HepG2 (cell line): ENCODE results near the gene OBSL1. TPM values are rescaled to one million over a fixed set of nuclear protein-coding genes. Genes with fewer than 3 reads are reported as not detected.

ENCODE experiments used
- CBX5 ChIP-seq: sonication (generic); formaldehyde crosslinking; IDR thresholded peaks from 2 replicates; pipeline ENCODE4 v1.4.0; 2020; ENCODE audit warnings: missing genetic modification reagents, borderline replicate concordance
- CC2D1A ChIP-seq: sonication (generic); formaldehyde crosslinking; IDR thresholded peaks from 2 replicates; pipeline ENCODE4 v1.8.1; 2023; ENCODE audit warnings: mild to moderate bottlenecking, missing genetic modification reagents
- CENPT ChIP-seq: sonication (generic); formaldehyde crosslinking; IDR thresholded peaks from 2 replicates; pipeline ENCODE4 v1.8.0; 2022; ENCODE audit warnings: low read depth, mild to moderate bottlenecking, moderate library complexity, missing genetic modification reagents
- ELF3 ChIP-seq: IDR thresholded peaks from 2 replicates; pipeline ENCODE4 v1.6.1; 2016; ENCODE audit warnings: missing genetic modification reagents, missing compliant biosample characterization
- HHEX ChIP-seq: IDR thresholded peaks from 2 replicates; pipeline ENCODE4 v1.6.1; 2016; ENCODE audit warnings: control low read depth
- ISL2 ChIP-seq: sonication (generic); formaldehyde crosslinking; IDR thresholded peaks from 2 replicates; pipeline ENCODE4 v1.5.0; 2020; ENCODE audit warnings: missing genetic modification reagents
- NCOA1 ChIP-seq: sonication (generic); formaldehyde crosslinking; IDR thresholded peaks from 2 replicates; pipeline ENCODE4 v1.9.0; 2021; ENCODE audit warnings: missing genetic modification reagents
- NFKB2 ChIP-seq: sonication (generic); formaldehyde crosslinking; IDR thresholded peaks from 2 replicates; pipeline ENCODE4 v1.4.0; 2020; ENCODE audit warnings: missing genetic modification reagents, borderline replicate concordance
- SATB2 ChIP-seq: sonication (generic); formaldehyde crosslinking; IDR thresholded peaks from 2 replicates; pipeline ENCODE4 v1.5.0; 2020; ENCODE audit warnings: missing genetic modification reagents
- SMAD3 ChIP-seq: sonication (generic); formaldehyde crosslinking; IDR thresholded peaks from 2 replicates; pipeline ENCODE4 v1.4.0; 2020; ENCODE audit warnings: missing genetic modification reagents
- SMC3 ChIP-seq: IDR thresholded peaks from 2 replicates; pipeline ENCODE4 v1.6.1; 2011; ENCODE audit warnings: low read length, improper control_type of control experiment
- SP4 ChIP-seq: sonication (generic); formaldehyde crosslinking; IDR thresholded peaks from 2 replicates; pipeline ENCODE4 v1.8.1; 2023; ENCODE audit warnings: mild to moderate bottlenecking, missing genetic modification reagents
- ZBTB38 ChIP-seq: sonication (generic); formaldehyde crosslinking; IDR thresholded peaks from 2 replicates; pipeline ENCODE4 v1.5.1; 2020; ENCODE audit warnings: mild to moderate bottlenecking, missing genetic modification reagents
- ZFY ChIP-seq: sonication (generic); formaldehyde crosslinking; IDR thresholded peaks from 2 replicates; pipeline ENCODE4 v1.4.0; 2020; ENCODE audit warnings: missing genetic modification reagents
- ZNF263 ChIP-seq: sonication (generic); formaldehyde crosslinking; IDR thresholded peaks from 2 replicates; pipeline ENCODE4 v1.4.0; 2020; ENCODE audit warnings: missing genetic modification reagents
- ZNF563 ChIP-seq: sonication (generic); formaldehyde crosslinking; IDR thresholded peaks from 2 replicates; pipeline ENCODE4 v1.8.0; 2022; ENCODE audit warnings: mild to moderate bottlenecking, moderate library complexity, missing genetic modification reagents
- ZNF674 ChIP-seq: sonication (generic); formaldehyde crosslinking; IDR thresholded peaks from 2 replicates; pipeline ENCODE4 v1.5.0; 2020; ENCODE audit warnings: low read depth, mild to moderate bottlenecking, missing genetic modification reagents
- ZNF766 ChIP-seq: sonication (generic); formaldehyde crosslinking; IDR thresholded peaks from 2 replicates; pipeline ENCODE4 v1.5.0; 2020; ENCODE audit warnings: missing genetic modification reagents, borderline replicate concordance
- ZNF782 ChIP-seq: sonication (generic); formaldehyde crosslinking; IDR thresholded peaks from 2 replicates; pipeline ENCODE4 v1.4.0; 2020; ENCODE audit warnings: missing genetic modification reagents, mild to moderate bottlenecking, borderline replicate concordance
- ZNF792 ChIP-seq: IDR thresholded peaks from 2 replicates; pipeline ENCODE4 v1.6.1; 2016
- polyA plus RNA-seq, 8 experiments: library from polyadenylated mRNA; depleted of rRNA in 3 of 8; stranded (reverse) in 7 of 8; unstranded in 1 of 8; fragments of >200 nt; fragmentation: Illumina TruSeq in 4 of 8; extraction: Trizol in 4 of 8; gene quantifications; 2 replicates each; pipeline versions ENCODE4 v1.2.1 to v1.2.3, GENCODE V29; 2011 to 2016; ENCODE audit warnings: low read depth in 4 of 8, missing spikeins in 1 of 8, mixed read lengths in 1 of 8; ENCODE audit not compliant: insufficient read depth in 1 of 8
- total RNA-seq, 5 experiments: library from RNA; depleted of rRNA; stranded (reverse); fragments of >200 nt; fragmentation: Illumina TruSeq; extraction: Trizol; gene quantifications; 2 replicates each; pipeline ENCODE4 v1.2.3, GENCODE V29; 2016; ENCODE audit warnings: low read depth in 1 of 5
- TF ChIP-seq, protein P1 (sequence below): sonication (generic); formaldehyde crosslinking; IDR thresholded peaks from 2 replicates; pipeline ENCODE4 v1.5.0; 2020; ENCODE audit warnings: missing genetic modification reagents, mild to moderate bottlenecking, borderline replicate concordance
- TF ChIP-seq, protein P2 (sequence below): IDR thresholded peaks from 2 replicates; pipeline ENCODE4 v1.6.1; 2016; ENCODE audit warnings: low read depth, control low read depth
- TF ChIP-seq, protein P3 (sequence below): sonication (generic); formaldehyde crosslinking; IDR thresholded peaks from 2 replicates; pipeline ENCODE4 v1.5.1; 2020; ENCODE audit warnings: mild to moderate bottlenecking, missing genetic modification reagents, moderate library complexity
- TF ChIP-seq, protein P4 (sequence below): sonication (generic); formaldehyde crosslinking; conservative IDR thresholded peaks from 2 replicates; pipeline ENCODE4 v1.8.1; 2023; ENCODE audit warnings: missing genetic modification reagents

OBSL1 gene
- total and polyA plus RNA-seq, 2 of the 13 experiments (the other 11 are each of a cell fraction or from before 2014, with no cell fraction given): 86.7 to 218 TPM

DNA sequence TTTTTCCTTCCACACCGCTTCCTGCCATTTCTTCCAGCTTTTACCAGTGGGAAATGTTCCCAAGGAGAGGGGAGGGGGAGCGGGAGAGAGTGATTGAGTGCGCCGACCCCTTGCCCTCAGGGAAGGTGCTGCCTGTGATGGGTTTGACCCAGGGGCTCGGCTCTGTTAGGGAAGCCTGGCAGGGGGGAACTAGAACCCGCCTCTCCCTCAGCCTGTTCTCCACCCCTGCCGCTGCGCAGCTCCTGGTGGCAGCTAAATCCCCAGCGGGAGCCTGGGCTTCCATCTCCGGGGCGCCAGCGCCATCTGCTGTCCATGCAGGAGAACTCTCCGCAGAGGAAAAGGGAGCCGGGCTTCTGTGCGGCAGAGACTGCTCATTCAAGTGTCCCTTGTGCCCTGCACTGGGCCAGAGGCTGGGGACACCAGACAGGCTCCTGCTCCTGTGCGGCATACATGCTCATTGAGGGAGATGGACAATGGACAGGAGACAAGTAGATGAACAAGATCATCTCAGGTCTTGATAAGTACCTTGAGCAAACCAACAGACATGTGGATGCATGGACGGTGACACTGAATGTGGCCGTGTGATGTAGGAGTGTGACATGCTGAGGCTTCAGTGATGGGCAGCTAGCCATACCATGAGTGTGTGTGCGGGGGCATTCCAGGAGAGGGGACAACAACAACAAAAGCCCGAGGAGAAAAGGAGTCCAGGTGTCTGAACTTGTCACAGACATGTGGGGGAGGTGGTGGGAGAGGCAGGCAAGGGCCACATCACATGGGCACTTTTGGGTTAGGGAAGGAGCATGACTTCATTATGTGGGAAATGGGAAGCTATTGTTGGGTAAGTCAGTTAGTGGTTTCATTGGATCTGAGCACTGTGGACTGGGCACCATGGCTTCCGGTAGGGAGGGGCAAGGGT is 41.0 kb downstream of the OBSL1 start (continued):
- TF ChIP-seq, protein P1, sequence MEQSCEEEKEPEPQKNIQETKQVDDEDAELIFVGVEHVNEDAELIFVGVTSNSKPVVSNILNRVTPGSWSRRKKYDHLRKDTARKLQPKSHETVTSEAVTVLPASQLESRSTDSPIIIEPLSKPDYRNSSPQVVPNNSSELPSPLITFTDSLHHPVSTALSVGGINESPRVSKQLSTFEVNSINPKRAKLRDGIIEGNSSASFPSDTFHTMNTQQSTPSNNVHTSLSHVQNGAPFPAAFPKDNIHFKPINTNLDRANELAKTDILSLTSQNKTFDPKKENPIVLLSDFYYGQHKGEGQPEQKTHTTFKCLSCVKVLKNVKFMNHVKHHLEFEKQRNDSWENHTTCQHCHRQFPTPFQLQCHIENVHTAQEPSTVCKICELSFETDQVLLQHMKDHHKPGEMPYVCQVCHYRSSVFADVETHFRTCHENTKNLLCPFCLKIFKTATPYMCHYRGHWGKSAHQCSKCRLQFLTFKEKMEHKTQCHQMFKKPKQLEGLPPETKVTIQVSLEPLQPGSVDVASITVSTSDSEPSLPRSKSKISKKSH: peak; percentile 44; the same call in 1 of the 2 replicates
- TF ChIP-seq SP4 (CRISPR knock-in tag) (peak; percentile 47; the same call in 1 of the 2 replicates), ZFY (CRISPR knock-in tag) (peak; percentile 19; the same call in 1 of the 2 replicates), ZNF563 (CRISPR knock-in tag) (no peak), SMAD3 (CRISPR knock-in tag) (peak; percentile 85; the same call in 1 of the 2 replicates), CENPT (CRISPR knock-in tag) (no peak), HHEX (CRISPR knock-in tag) (no peak), NCOA1 (CRISPR knock-in tag) (no peak; the same call in 1 of the 2 replicates), ZNF766 (CRISPR knock-in tag) (no peak), ELF3 (CRISPR knock-in tag) (peak; percentile 63; the same call in 1 of the 2 replicates), NFKB2 (CRISPR knock-in tag) (peak; percentile 86; the same call in 1 of the 2 replicates), ZBTB38 (CRISPR knock-in tag) (peak; percentile 46; the same call in 1 of the 2 replicates), ISL2 (CRISPR knock-in tag) (0 out of 2 replicates have a peak, but pooled peaks have one; percentile 47), ZNF263 (peak; percentile 51; the same call in 1 of the 2 replicates), ZNF674 (CRISPR knock-in tag) (no peak), SMC3 (peak; percentile 84), ZNF782 (CRISPR knock-in tag) (peak; percentile 69; the same call in 1 of the 2 replicates), ZNF792 (CRISPR knock-in tag) (no peak), SATB2 (CRISPR knock-in tag) (no peak), CC2D1A (no peak), CBX5 (CRISPR knock-in tag) (peak; percentile 79)
- TF ChIP-seq, protein P2, sequence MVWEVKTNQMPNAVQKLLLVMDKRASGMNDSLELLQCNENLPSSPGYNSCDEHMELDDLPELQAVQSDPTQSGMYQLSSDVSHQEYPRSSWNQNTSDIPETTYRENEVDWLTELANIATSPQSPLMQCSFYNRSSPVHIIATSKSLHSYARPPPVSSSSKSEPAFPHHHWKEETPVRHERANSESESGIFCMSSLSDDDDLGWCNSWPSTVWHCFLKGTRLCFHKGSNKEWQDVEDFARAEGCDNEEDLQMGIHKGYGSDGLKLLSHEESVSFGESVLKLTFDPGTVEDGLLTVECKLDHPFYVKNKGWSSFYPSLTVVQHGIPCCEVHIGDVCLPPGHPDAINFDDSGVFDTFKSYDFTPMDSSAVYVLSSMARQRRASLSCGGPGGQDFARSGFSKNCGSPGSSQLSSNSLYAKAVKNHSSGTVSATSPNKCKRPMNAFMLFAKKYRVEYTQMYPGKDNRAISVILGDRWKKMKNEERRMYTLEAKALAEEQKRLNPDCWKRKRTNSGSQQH (CRISPR knock-in tag): no peak
- TF ChIP-seq, protein P3, sequence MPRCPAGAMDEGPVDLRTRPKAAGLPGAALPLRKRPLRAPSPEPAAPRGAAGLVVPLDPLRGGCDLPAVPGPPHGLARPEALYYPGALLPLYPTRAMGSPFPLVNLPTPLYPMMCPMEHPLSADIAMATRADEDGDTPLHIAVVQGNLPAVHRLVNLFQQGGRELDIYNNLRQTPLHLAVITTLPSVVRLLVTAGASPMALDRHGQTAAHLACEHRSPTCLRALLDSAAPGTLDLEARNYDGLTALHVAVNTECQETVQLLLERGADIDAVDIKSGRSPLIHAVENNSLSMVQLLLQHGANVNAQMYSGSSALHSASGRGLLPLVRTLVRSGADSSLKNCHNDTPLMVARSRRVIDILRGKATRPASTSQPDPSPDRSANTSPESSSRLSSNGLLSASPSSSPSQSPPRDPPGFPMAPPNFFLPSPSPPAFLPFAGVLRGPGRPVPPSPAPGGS (CRISPR knock-in tag): 0 out of 2 replicates have a peak, but pooled peaks have one; percentile 28
- TF ChIP-seq, protein P4, sequence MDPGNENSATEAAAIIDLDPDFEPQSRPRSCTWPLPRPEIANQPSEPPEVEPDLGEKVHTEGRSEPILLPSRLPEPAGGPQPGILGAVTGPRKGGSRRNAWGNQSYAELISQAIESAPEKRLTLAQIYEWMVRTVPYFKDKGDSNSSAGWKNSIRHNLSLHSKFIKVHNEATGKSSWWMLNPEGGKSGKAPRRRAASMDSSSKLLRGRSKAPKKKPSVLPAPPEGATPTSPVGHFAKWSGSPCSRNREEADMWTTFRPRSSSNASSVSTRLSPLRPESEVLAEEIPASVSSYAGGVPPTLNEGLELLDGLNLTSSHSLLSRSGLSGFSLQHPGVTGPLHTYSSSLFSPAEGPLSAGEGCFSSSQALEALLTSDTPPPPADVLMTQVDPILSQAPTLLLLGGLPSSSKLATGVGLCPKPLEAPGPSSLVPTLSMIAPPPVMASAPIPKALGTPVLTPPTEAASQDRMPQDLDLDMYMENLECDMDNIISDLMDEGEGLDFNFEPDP (CRISPR knock-in tag): 0 out of 2 replicates have a peak, but pooled peaks have one; percentile 60
